Measurements from ENCODE around the gene CHTF8.

Gene CHTF8

GRCh38 chr16:69116906-69117305, 15.5 kb downstream of the CHTF8 start:
- Histone ChIP-seq H3K9ac (ENCODE audit: low read depth, low read length, poor library complexity) (no peak overlapping the region), H2BK15ac (ENCODE audit: low read length) (no peak overlapping the region)
- no CpG with 5 or more reads among the region's 6 CpGs for WGBS, 2 donors (ENCODE audit: extremely low coverage in 2 of 2, insufficient read length in 2 of 2, insufficient replicate concordance in 1 of 2)

GRCh38 chr16:69116256-69116875, 16.0 kb downstream of the CHTF8 start:
- Histone ChIP-seq H2AK5ac (ENCODE audit: low read depth, low read length) (no peak overlapping the region), H3K36me3 (replicated peaks in 1 of 2; ENCODE audit: control insufficient read depth in 2 of 2, insufficient read depth in 2 of 2, low read length in 2 of 2) (peaks cover 74 to 91% of the 10 kb centered on the region in 2 donors), H2BK12ac (ENCODE audit: low read length) (no peak overlapping the region), H2BK5ac (ENCODE audit: low read length) (no peak overlapping the region), H3K9ac (ENCODE audit: low read depth, low read length, poor library complexity) (no peak overlapping the region), H2BK120ac (ENCODE audit: low read depth, low read length) (no peak overlapping the region), H3K79me1 (ENCODE audit: low read depth, low read length) (peaks cover 11% of the 10 kb centered on the region), H4K8ac (ENCODE audit: low read depth, low read length) (no peak overlapping the region), H3K18ac (ENCODE audit: low read length) (no peak overlapping the region), H3K27me3 (ENCODE audit: control insufficient read depth in 3 of 3, insufficient read depth in 3 of 3, low read depth in 1 of 3, low read length in 3 of 3) (no peaks in the 10 kb centered on the region), H4K91ac (ENCODE audit: low read depth, low read length, poor library complexity) (no peak overlapping the region), H3K27ac (replicated peaks; ENCODE audit: low read length) (no peak overlapping the region), H3K4me3 (ENCODE audit: low read length in 2 of 2) (no peak overlapping the region), H3K4me1 (ENCODE audit: control insufficient read depth in 2 of 2, insufficient read depth in 1 of 2, low read depth in 1 of 2, low read length in 2 of 2) (no peaks in the 10 kb centered on the region), H3K4ac (ENCODE audit: low read length) (no peak overlapping the region), H2BK15ac (ENCODE audit: low read length) (no peak overlapping the region), H3K9me3 (replicated peaks in 1 of 2; ENCODE audit: control insufficient read depth in 2 of 2, insufficient read depth in 1 of 2, low read depth in 1 of 2, low read length in 2 of 2) (peaks cover 0 to 17% of the 10 kb centered on the region in 2 donors), H3K4me2 (ENCODE audit: insufficient read depth, low read length, poor library complexity, severe bottlenecking) (no peak overlapping the region), H3K14ac (ENCODE audit: low read length) (no peak overlapping the region), H2AFZ (ENCODE audit: low read length) (no peak overlapping the region), H3K23ac (ENCODE audit: low read depth, low read length, poor library complexity) (no peak overlapping the region)
- DNase-seq (ENCODE audit: low spot score), result no peak
- no CpG with 5 or more reads among the region's 7 CpGs for WGBS, 2 donors (ENCODE audit: extremely low coverage in 2 of 2, insufficient read length in 2 of 2, insufficient replicate concordance in 1 of 2)

More at GRCh38 chr16:69116906-69117305, 15.5 kb downstream of the CHTF8 start:
- Histone ChIP-seq H3K27me3 (ENCODE audit: control insufficient read depth in 3 of 3, insufficient read depth in 3 of 3, low read depth in 1 of 3, low read length in 3 of 3) (no peaks in the 10 kb centered on the region), H3K23ac (ENCODE audit: low read depth, low read length, poor library complexity) (no peak overlapping the region), H2AK5ac (ENCODE audit: low read depth, low read length) (no peak overlapping the region), H4K8ac (ENCODE audit: low read depth, low read length) (no peak overlapping the region), H3K4me2 (ENCODE audit: insufficient read depth, low read length, poor library complexity, severe bottlenecking) (no peak overlapping the region), H3K4me1 (ENCODE audit: control insufficient read depth in 2 of 2, insufficient read depth in 1 of 2, low read depth in 1 of 2, low read length in 2 of 2) (no peaks in the 10 kb centered on the region), H2BK12ac (ENCODE audit: low read length) (no peak overlapping the region), H3K79me1 (ENCODE audit: low read depth, low read length) (peaks cover 7% of the 10 kb centered on the region), H3K14ac (ENCODE audit: low read length) (no peak overlapping the region), H2BK120ac (ENCODE audit: low read depth, low read length) (no peak overlapping the region), H3K36me3 (replicated peaks in 1 of 2; ENCODE audit: control insufficient read depth in 2 of 2, insufficient read depth in 2 of 2, low read length in 2 of 2) (peaks cover 68 to 89% of the 10 kb centered on the region in 2 donors), H2AFZ (ENCODE audit: low read length) (no peak overlapping the region), H3K9me3 (replicated peaks in 1 of 2; ENCODE audit: control insufficient read depth in 2 of 2, insufficient read depth in 1 of 2, low read depth in 1 of 2, low read length in 2 of 2) (peaks cover 0 to 17% of the 10 kb centered on the region in 2 donors), H3K18ac (ENCODE audit: low read length) (no peak overlapping the region), H2BK5ac (ENCODE audit: low read length) (no peak overlapping the region), H3K27ac (replicated peaks; ENCODE audit: low read length) (no peak overlapping the region), H4K91ac (ENCODE audit: low read depth, low read length, poor library complexity) (no peak overlapping the region), H3K4ac (ENCODE audit: low read length) (no peak overlapping the region), H3K4me3 (ENCODE audit: low read length in 2 of 2) (no peak overlapping the region)
- DNase-seq (ENCODE audit: low spot score), result no peak

- Histone ChIP-seq H3K36me3 (replicated peaks in 1 of 2; ENCODE audit: control insufficient read depth in 2 of 2, insufficient read depth in 2 of 2, low read length in 2 of 2) (peaks cover 72 to 90% of the 10 kb centered on the region in 2 donors), H2BK120ac (ENCODE audit: low read depth, low read length) (no peak overlapping the region), H2AK5ac (ENCODE audit: low read depth, low read length) (no peak overlapping the region), H3K4me3 (ENCODE audit: low read length in 2 of 2) (no peak overlapping the region), H3K27ac (replicated peaks; ENCODE audit: low read length) (no peak overlapping the region), H3K18ac (ENCODE audit: low read length) (no peak overlapping the region), H3K27me3 (ENCODE audit: control insufficient read depth in 3 of 3, insufficient read depth in 3 of 3, low read depth in 1 of 3, low read length in 3 of 3) (no peaks in the 10 kb centered on the region), H3K4me1 (ENCODE audit: control insufficient read depth in 2 of 2, insufficient read depth in 1 of 2, low read depth in 1 of 2, low read length in 2 of 2) (no peaks in the 10 kb centered on the region), H4K91ac (ENCODE audit: low read depth, low read length, poor library complexity) (no peak overlapping the region), H2BK5ac (ENCODE audit: low read length) (no peak overlapping the region), H3K23ac (ENCODE audit: low read depth, low read length, poor library complexity) (no peak overlapping the region), H3K14ac (ENCODE audit: low read length) (no peak overlapping the region), H2AFZ (ENCODE audit: low read length) (no peak overlapping the region), H4K8ac (ENCODE audit: low read depth, low read length) (no peak overlapping the region), H3K79me1 (ENCODE audit: low read depth, low read length) (peaks cover 13% of the 10 kb centered on the region), H3K4me2 (ENCODE audit: insufficient read depth, low read length, poor library complexity, severe bottlenecking) (no peak overlapping the region), H3K9ac (ENCODE audit: low read depth, low read length, poor library complexity) (no peak overlapping the region), H3K9me3 (replicated peaks in 1 of 2; ENCODE audit: control insufficient read depth in 2 of 2, insufficient read depth in 1 of 2, low read depth in 1 of 2, low read length in 2 of 2) (peaks cover 0 to 17% of the 10 kb centered on the region in 2 donors), H2BK15ac (ENCODE audit: low read length) (no peak overlapping the region), H3K4ac (ENCODE audit: low read length) (no peak overlapping the region), H2BK12ac (ENCODE audit: low read length) (no peak overlapping the region)
- WGBS, 2 donors (ENCODE audit: extremely low coverage in 2 of 2, insufficient read length in 2 of 2, insufficient replicate concordance in 1 of 2), result no CpG with 5 or more reads among the region's 1 CpG
- DNase-seq (ENCODE audit: low spot score), result no peak
Observed at GRCh38 chr16:69115837-69116236, 16.6 kb downstream of the CHTF8 start.

GRCh38 chr16:69115361-69115760, 17.0 kb downstream of the CHTF8 start:
- no peaks in the 10 kb centered on the region for H3K27me3 ChIP-seq (ENCODE audit: control insufficient read depth in 3 of 3, insufficient read depth in 3 of 3, low read depth in 1 of 3, low read length in 3 of 3)
- H2AK5ac ChIP-seq (ENCODE audit: low read depth, low read length), result no peak overlapping the region
- no peaks in the 10 kb centered on the region for H3K4me1 ChIP-seq (ENCODE audit: control insufficient read depth in 2 of 2, insufficient read depth in 1 of 2, low read depth in 1 of 2, low read length in 2 of 2)
- H3K9ac ChIP-seq (ENCODE audit: low read depth, low read length, poor library complexity), result no peak overlapping the region
- no peak overlapping the region for H2BK15ac ChIP-seq (ENCODE audit: low read length)
- no peak overlapping the region for H4K91ac ChIP-seq (ENCODE audit: low read depth, low read length, poor library complexity)
- no peak overlapping the region for H3K4ac ChIP-seq (ENCODE audit: low read length)
- no peak overlapping the region for H3K14ac ChIP-seq (ENCODE audit: low read length)
- no peak overlapping the region for H2BK12ac ChIP-seq (ENCODE audit: low read length)
- H4K8ac ChIP-seq (ENCODE audit: low read depth, low read length), result no peak overlapping the region
- no peak overlapping the region for H3K4me2 ChIP-seq (ENCODE audit: insufficient read depth, low read length, poor library complexity, severe bottlenecking)
- no peak overlapping the region for H3K4me3 ChIP-seq (ENCODE audit: low read length in 2 of 2)
- no peak for DNase-seq (ENCODE audit: low spot score)
- WGBS, 2 donors (ENCODE audit: extremely low coverage in 2 of 2, insufficient read length in 2 of 2, insufficient replicate concordance in 1 of 2), result no CpG with 5 or more reads among the region's 5 CpGs
- peaks cover 12% of the 10 kb centered on the region for H3K79me1 ChIP-seq (ENCODE audit: low read depth, low read length)
- H2AFZ ChIP-seq (ENCODE audit: low read length), result no peak overlapping the region
- no peak overlapping the region for H3K23ac ChIP-seq (ENCODE audit: low read depth, low read length, poor library complexity)
- no peak overlapping the region for H2BK120ac ChIP-seq (ENCODE audit: low read depth, low read length)
- H3K27ac ChIP-seq (replicated peaks; ENCODE audit: low read length), result no peak overlapping the region
- peaks cover 0 to 17% of the 10 kb centered on the region in 2 donors for H3K9me3 ChIP-seq (replicated peaks in 1 of 2; ENCODE audit: control insufficient read depth in 2 of 2, insufficient read depth in 1 of 2, low read depth in 1 of 2, low read length in 2 of 2)
- no peak overlapping the region for H3K18ac ChIP-seq (ENCODE audit: low read length)
- H3K36me3 ChIP-seq (replicated peaks in 1 of 2; ENCODE audit: control insufficient read depth in 2 of 2, insufficient read depth in 2 of 2, low read length in 2 of 2), result peaks cover 72 to 90% of the 10 kb centered on the region in 2 donors
- H2BK5ac ChIP-seq (ENCODE audit: low read length), result no peak overlapping the region
